ENCODE measurements around the gene SNIP1. TPM values are rescaled to one million over a fixed set of nuclear protein-coding genes. Genes with fewer than 3 reads are reported as not detected.

Gene SNIP1
- total and polyA plus RNA-seq, 10 of the 15 experiments (the other 5 are each of a cell fraction or from before 2014, with no cell fraction given): 2.7 to 22.4 (median 10.1) TPM

- ATAC-seq: no peak
Observed at GRCh38 chr1:37559080-37559479, 5.0 kb upstream of the SNIP1 start.

More at GRCh38 chr1:37559080-37559479, 5.0 kb upstream of the SNIP1 start:
- intact Hi-C loops (cut with micrococcal nuclease; ENCODE audit: unreplicated experiment) (no loop called here), in situ Hi-C loops (cut with MboI) (loop anchor here (5.0 kb wide), 1 partner anchor 123 kb away; no protein-coding TSS in a partner anchor)
- no peak overlapping the region for H3K27ac ChIP-seq (ENCODE audit: control insufficient read depth, insufficient read depth)
- CTCF ChIA-PET: interaction anchor here (2.9 kb wide), 1 partner anchor 122 kb away, joined by 11 read pairs; no protein-coding TSS in a partner anchor
- TF ChIP-seq IRF3 (IDR thresholded peaks at IDR 0.05): no peak
- TF ChIP-seq, protein P1, sequence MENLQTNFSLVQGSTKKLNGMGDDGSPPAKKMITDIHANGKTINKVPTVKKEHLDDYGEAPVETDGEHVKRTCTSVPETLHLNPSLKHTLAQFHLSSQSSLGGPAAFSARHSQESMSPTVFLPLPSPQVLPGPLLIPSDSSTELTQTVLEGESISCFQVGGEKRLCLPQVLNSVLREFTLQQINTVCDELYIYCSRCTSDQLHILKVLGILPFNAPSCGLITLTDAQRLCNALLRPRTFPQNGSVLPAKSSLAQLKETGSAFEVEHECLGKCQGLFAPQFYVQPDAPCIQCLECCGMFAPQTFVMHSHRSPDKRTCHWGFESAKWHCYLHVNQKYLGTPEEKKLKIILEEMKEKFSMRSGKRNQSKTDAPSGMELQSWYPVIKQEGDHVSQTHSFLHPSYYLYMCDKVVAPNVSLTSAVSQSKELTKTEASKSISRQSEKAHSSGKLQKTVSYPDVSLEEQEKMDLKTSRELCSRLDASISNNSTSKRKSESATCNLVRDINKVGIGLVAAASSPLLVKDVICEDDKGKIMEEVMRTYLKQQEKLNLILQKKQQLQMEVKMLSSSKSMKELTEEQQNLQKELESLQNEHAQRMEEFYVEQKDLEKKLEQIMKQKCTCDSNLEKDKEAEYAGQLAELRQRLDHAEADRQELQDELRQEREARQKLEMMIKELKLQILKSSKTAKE (IDR thresholded peaks at IDR 0.05; ENCODE audit: low read depth, poor library complexity, severe bottlenecking): no peak
- no peak for TF ChIP-seq ZNF207 (IDR thresholded peaks at IDR 0.05; ENCODE audit: borderline replicate concordance)
- H3K27me3 ChIP-seq (replicated peaks in 1 of 2; ENCODE audit: control insufficient read depth in 2 of 2, insufficient read depth in 2 of 2, low read length in 1 of 2): no peaks in the 10 kb centered on the region
- no peaks in the 10 kb centered on the region for H4K20me1 ChIP-seq (ENCODE audit: control insufficient read depth, insufficient read depth)
- no TSS peak for BruUV-seq (replicated peaks)
- H3K9me3 ChIP-seq (replicated peaks; ENCODE audit: control insufficient read depth, insufficient read depth, low read length): peaks cover 2% of the 10 kb centered on the region; the same call in 1 of the 3 replicates
- WGBS (ENCODE audit: insufficient coverage, insufficient replicate concordance, low lambda C conversion rate, missing lambda C conversion rate): 56% methylated on average over 7 of the region's 7 CpGs
- H2AFZ ChIP-seq (ENCODE audit: control insufficient read depth, low read depth, low read length): no peak overlapping the region
- H3K4me2 ChIP-seq (ENCODE audit: control insufficient read depth, insufficient read depth): no peak overlapping the region
- 0 out of 2 replicates have a peak, but pooled peaks cover 2% of the 10 kb centered on the region for H3K4me1 ChIP-seq (ENCODE audit: control insufficient read depth, insufficient read depth, low read length)
- SMC1A ChIA-PET (ENCODE audit: uncharacterized antibody, unreplicated experiment): no interaction called here
- POLR2A ChIA-PET: no interaction called here
- H3K9ac ChIP-seq (ENCODE audit: control insufficient read depth, insufficient read depth, low read length): no peak overlapping the region
- H3K4me3 ChIP-seq: no peak overlapping the region
- peaks cover under 1% of the 10 kb centered on the region for H3K79me2 ChIP-seq (ENCODE audit: control insufficient read depth, insufficient read depth, low read length)
- H3K36me3 ChIP-seq (ENCODE audit: control insufficient read depth in 2 of 2, insufficient read depth in 2 of 2, low read length in 1 of 2): no peaks in the 10 kb centered on the region; a peak in 2 of 4 replicates
- RAD21 ChIA-PET (ENCODE audit: unreplicated experiment): no interaction called here
- FAIRE-seq (no peak), DNase-seq (ENCODE audit: low read depth, low spot score) (no peak)
